ENCODE data around the gene SGO2.

Gene SGO2

DNA sequence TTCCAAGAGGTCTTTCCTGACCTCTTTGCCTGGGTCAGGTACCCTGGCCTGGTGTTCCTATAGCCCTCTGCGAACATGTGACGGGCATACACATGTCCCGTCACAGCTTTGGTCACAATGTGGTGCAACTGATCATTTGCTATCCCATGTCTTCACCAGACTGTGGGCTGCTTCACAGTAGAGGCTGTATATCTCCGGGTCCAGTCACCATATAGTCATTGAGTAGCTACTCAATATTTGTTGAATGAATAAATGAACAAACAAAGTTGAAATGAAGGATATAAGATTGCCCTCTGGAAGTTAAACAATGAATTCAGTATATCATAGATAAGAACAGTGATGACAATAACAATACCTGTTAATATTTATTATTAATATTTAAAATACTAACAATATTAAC, 76.6 kb downstream of the SGO2 start:
- no peak overlapping the region for H3K9ac ChIP-seq (ENCODE audit: low read length)
- no peaks in the 10 kb centered on the region for H3K27me3 ChIP-seq (replicated peaks; ENCODE audit: insufficient read depth, low read length)
- H3K4me1 ChIP-seq (ENCODE audit: low read length), result no peaks in the 10 kb centered on the region
- no peak overlapping the region for H3K4me2 ChIP-seq (ENCODE audit: low read depth, low read length)
- no peak overlapping the region for H3K4me3 ChIP-seq (ENCODE audit: low read length)
- H3K27ac ChIP-seq (ENCODE audit: low read length), result no peak overlapping the region
- H4K20me1 ChIP-seq (ENCODE audit: insufficient read depth, low read length), result no peaks in the 10 kb centered on the region
- no peaks in the 10 kb centered on the region for H3K9me3 ChIP-seq (replicated peaks; ENCODE audit: insufficient read depth, low read length)
- H3F3A ChIP-seq (ENCODE audit: insufficient read depth, low read length), result no peaks in the 10 kb centered on the region
- TF ChIP-seq EZH2 (optimal IDR thresholded peaks at IDR 0.05; ENCODE audit: low read depth, low read length), result no peak
- TF ChIP-seq, protein P1, sequence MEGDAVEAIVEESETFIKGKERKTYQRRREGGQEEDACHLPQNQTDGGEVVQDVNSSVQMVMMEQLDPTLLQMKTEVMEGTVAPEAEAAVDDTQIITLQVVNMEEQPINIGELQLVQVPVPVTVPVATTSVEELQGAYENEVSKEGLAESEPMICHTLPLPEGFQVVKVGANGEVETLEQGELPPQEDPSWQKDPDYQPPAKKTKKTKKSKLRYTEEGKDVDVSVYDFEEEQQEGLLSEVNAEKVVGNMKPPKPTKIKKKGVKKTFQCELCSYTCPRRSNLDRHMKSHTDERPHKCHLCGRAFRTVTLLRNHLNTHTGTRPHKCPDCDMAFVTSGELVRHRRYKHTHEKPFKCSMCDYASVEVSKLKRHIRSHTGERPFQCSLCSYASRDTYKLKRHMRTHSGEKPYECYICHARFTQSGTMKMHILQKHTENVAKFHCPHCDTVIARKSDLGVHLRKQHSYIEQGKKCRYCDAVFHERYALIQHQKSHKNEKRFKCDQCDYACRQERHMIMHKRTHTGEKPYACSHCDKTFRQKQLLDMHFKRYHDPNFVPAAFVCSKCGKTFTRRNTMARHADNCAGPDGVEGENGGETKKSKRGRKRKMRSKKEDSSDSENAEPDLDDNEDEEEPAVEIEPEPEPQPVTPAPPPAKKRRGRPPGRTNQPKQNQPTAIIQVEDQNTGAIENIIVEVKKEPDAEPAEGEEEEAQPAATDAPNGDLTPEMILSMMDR (IDR thresholded peaks at IDR 0.05; ENCODE audit: low read length), result no peak
- no peak for TF ChIP-seq EZH2phosphoT487 (IDR thresholded peaks at IDR 0.05; ENCODE audit: low read length)
- H3K9me2 ChIP-seq (replicated peaks; ENCODE audit: insufficient read depth, low read length), result no peaks in the 10 kb centered on the region
- no peak for DNase-seq
- no peaks in the 10 kb centered on the region for H3K36me3 ChIP-seq (replicated peaks; ENCODE audit: insufficient read depth, low read length)
- no peaks in the 10 kb centered on the region for H3K79me2 ChIP-seq (ENCODE audit: low read length)
- no peak overlapping the region for H2AFZ ChIP-seq (ENCODE audit: low read length)

DNA sequence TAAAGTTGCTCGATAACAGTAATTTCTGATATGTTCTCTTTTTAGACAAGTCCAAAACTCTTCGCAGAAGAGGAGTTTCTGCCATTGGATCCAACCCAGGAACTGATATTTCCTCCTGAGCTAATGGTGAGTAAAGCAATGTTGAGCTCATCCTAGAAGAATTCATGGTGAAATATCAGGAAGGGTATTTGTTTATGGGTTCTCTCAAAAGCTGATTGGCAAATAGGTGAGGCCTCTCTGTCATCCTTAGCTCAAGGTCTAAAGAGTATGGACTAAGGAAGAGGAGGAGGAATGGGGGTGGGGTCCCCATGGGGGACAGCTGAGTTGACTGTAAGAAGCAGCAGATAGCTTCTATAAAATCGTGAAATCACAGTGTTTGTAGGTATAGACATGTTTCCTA, 78.0 kb downstream of the SGO2 start:
- H3K79me2 ChIP-seq (ENCODE audit: low read length), result no peaks in the 10 kb centered on the region
- H3F3A ChIP-seq (ENCODE audit: insufficient read depth, low read length), result no peaks in the 10 kb centered on the region
- H2AFZ ChIP-seq (ENCODE audit: low read length), result no peak overlapping the region
- H3K9ac ChIP-seq (ENCODE audit: low read length), result no peak overlapping the region
- H3K4me1 ChIP-seq (ENCODE audit: low read length), result no peaks in the 10 kb centered on the region
- H3K4me2 ChIP-seq (ENCODE audit: low read depth, low read length), result no peak overlapping the region
- no peaks in the 10 kb centered on the region for H3K27me3 ChIP-seq (replicated peaks; ENCODE audit: insufficient read depth, low read length)
- no peaks in the 10 kb centered on the region for H3K36me3 ChIP-seq (replicated peaks; ENCODE audit: insufficient read depth, low read length)
- no peaks in the 10 kb centered on the region for H4K20me1 ChIP-seq (ENCODE audit: insufficient read depth, low read length)
- TF ChIP-seq, protein P1 (IDR thresholded peaks at IDR 0.05; ENCODE audit: low read length), result no peak
- no peak for TF ChIP-seq EZH2 (optimal IDR thresholded peaks at IDR 0.05; ENCODE audit: low read depth, low read length)
- TF ChIP-seq EZH2phosphoT487 (IDR thresholded peaks at IDR 0.05; ENCODE audit: low read length), result no peak
- no peaks in the 10 kb centered on the region for H3K9me3 ChIP-seq (replicated peaks; ENCODE audit: insufficient read depth, low read length)
- no peak for DNase-seq
- H3K4me3 ChIP-seq (ENCODE audit: low read length), result no peak overlapping the region
- H3K27ac ChIP-seq (ENCODE audit: low read length), result no peak overlapping the region
- H3K9me2 ChIP-seq (replicated peaks; ENCODE audit: insufficient read depth, low read length), result no peaks in the 10 kb centered on the region

DNA sequence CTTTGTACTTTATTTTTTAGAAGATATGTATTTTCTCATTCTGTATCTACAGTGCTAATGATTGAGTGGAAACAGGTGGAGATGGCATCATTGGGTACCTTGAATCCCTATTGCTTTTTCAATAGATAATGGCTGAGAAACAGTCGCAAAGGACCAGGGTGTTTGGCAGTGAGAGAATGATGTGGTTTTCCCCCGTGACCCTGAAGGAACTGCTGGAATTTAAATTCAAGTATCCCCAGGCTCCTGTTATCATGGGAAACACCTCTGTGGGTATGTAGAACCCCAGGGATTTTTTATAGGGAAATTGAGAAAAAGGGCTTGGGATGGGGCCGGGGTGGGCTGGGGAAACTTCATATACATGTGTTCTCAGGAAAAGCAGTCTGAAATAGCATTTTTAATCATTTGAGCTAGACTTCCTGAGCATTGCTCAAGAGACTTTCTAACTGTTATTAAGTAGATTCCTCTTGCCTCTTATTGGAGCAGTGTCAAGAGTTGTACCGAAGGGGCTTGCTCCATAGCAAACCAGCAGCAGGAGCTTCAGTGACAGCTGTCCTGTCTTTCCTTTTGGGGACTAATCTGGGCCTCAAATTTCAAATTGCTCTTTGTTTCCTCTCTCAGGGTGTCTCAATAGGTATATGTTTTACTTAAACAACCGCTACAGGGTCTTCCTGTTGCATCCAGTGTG, 78.7 kb downstream of the SGO2 start:
- no peaks in the 10 kb centered on the region for H3K27me3 ChIP-seq (replicated peaks; ENCODE audit: insufficient read depth, low read length)
- no peak for DNase-seq
- H3K9me3 ChIP-seq (replicated peaks; ENCODE audit: insufficient read depth, low read length), result no peaks in the 10 kb centered on the region
- H3K9me2 ChIP-seq (replicated peaks; ENCODE audit: insufficient read depth, low read length), result no peaks in the 10 kb centered on the region
- TF ChIP-seq EZH2phosphoT487 (IDR thresholded peaks at IDR 0.05; ENCODE audit: low read length) (no peak), EZH2 (optimal IDR thresholded peaks at IDR 0.05; ENCODE audit: low read depth, low read length) (no peak)
- TF ChIP-seq, protein P1 (IDR thresholded peaks at IDR 0.05; ENCODE audit: low read length), result no peak
- no peak overlapping the region for H3K9ac ChIP-seq (ENCODE audit: low read length)
- H3K79me2 ChIP-seq (ENCODE audit: low read length), result no peaks in the 10 kb centered on the region
- no peak overlapping the region for H3K4me2 ChIP-seq (ENCODE audit: low read depth, low read length)
- no peaks in the 10 kb centered on the region for H3F3A ChIP-seq (ENCODE audit: insufficient read depth, low read length)
- H3K4me1 ChIP-seq (ENCODE audit: low read length), result no peaks in the 10 kb centered on the region
- H3K36me3 ChIP-seq (replicated peaks; ENCODE audit: insufficient read depth, low read length), result no peaks in the 10 kb centered on the region
- no peak overlapping the region for H2AFZ ChIP-seq (ENCODE audit: low read length)
- no peak overlapping the region for H3K4me3 ChIP-seq (ENCODE audit: low read length)
- no peak overlapping the region for H3K27ac ChIP-seq (ENCODE audit: low read length)
- no peaks in the 10 kb centered on the region for H4K20me1 ChIP-seq (ENCODE audit: insufficient read depth, low read length)

Data from MM.1S (cell line).